Urothelium cell line (cell line): Measurements from ENCODE around the gene CRB1.

ENCODE experiments used
- DNase-seq: peaks from one replicate; pipeline ENCODE4 v3.0.0; 2011; ENCODE audit warnings: low spot score, mixed read lengths
- FAIRE-seq: peaks from 2 replicates; lab custom pipeline; 2011; peaks lifted over from hg19 to GRCh38; lab: Jason Lieb, UNC

The CRB1 gene

DNA sequence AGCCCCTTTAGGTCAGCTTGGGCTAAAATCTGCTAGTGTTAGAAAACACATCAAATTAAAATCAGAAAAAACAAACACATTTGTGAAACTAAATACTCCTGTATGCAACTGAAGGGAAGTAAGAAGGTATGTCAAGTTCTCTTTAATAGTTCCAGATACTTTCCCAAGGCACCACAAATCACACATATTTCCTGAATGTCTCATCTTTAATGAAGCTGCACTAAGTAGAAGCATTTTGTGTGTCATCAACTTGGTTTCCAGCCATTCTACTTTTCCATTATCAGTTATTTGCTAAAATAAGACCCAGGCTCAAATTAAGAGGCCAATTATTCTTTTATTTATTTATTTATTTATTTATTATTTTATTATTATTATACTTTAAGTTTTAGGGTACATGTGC lies 34.7 kb downstream of the CRB1 start:
- DNase-seq (no peak), FAIRE-seq (no peak)

DNA sequence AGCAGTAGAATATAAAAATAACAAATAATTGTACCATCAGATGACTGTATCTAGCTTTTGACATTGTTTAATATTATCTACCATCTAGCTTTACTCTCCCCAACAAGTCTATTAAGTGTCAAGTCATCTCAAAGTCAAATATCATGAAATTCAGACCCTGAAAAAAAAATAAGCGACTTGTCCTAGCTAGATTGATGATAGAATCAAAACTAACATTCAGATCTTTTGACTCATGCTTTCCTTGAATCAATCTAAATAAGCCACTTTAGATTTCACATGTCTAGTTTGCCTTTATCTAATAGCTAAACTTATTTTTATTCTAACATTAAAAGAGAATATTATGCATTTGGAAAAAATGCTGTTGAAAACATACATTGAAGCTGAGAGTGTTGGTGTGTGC lies 35.4 kb downstream of the CRB1 start:
- FAIRE-seq (no peak), DNase-seq (no peak)

DNA sequence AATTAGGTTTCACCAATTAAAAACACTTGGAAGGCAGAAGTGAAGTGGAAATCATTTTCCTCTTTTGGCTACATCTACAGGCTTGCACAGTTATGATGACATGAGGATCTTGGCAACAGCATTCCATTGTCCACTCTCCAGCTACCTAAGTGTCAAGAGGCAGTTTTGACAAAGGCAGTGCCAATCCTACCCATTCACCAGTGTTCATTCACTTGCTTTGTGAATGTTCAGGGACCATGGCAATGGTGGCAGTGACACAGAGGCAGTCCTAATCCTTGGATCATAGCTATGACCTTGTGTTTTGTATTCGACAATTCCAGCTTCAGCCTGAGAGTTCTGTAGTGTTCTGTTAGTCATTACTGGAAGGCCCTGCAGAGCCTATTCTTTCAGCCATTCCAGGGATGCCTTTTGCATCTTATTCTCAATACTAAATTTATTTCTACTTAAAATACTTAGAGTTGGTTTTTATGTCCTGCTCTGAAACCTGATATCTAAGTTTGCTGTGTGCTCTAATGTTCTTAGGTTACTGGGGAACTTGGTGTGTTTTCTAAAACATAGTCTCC lies 36.7 kb downstream of the CRB1 start:
- FAIRE-seq (no peak), DNase-seq (no peak)

DNA sequence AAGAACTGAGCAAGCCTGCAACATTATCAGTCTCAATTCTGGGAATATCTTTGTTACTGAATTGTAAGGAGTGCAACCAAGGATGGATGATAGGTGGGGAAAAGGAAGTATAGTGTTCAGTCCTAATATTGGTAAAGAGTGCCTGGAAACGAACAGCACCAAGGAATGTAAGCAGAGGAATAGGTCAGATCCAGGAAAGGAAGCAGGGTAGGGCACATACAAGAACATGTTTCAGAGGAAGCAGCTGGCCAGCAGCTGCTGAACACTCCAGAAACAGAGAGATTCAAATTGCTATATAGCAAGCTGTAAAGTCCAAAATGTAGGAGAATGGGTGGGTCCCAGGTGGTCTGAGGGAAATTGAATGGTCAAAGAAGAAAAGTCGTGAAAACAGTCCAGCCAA lies 37.9 kb downstream of the CRB1 start:
- FAIRE-seq (no peak), DNase-seq (no peak)

DNA sequence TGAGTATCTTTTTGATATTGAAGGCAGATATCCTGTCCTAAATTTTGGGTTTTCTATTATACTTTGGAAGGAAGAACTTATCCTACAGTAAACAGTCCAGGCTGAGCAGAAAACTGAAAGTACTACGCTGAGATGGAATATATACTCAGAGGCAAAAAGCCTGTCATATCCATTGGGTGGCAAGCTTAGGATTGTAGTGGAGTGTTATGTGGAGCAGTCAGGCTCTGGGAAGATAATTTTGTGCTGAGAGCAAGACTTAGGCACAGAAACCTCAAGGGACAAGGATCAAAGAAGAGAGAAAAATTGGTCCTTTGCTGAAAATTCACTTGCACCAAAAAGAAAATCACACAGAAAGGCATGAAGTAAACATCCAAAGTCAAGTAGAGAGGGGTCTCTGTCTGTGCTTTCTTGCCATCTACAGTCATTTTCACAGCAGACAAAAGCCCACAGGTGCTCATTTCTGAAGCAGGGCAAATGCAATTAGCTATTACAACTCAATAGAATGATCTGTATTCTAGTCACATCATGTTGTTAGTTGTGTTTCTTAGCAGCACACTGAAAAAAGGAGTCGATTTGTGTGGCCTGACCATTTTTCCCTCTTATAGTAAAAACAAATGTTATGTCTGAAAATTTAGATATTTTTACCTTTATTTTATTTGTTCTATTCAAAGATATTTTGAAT lies 38.5 kb downstream of the CRB1 start:
- DNase-seq, result no peak
- FAIRE-seq, result no peak

DNA sequence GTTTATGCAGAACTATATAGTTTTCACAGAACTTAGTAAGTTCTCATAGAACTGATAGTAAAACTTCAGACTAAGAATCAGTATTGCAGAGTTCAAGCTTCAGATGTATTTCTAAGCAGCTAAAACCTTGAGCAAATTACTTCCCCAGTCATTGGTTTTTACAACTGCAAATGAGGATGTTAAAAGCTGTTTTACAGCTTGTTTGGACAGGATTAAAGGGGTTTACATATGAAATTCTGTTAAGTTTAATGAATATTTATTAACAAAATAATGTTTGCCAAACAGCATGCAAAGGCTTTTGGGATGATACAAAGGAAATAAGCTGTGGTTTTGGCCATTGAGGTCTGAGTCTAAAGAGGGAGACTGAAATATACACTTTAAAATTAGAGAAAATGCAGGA lies 39.1 kb downstream of the CRB1 start:
- DNase-seq, result no peak
- FAIRE-seq, result no peak

DNA sequence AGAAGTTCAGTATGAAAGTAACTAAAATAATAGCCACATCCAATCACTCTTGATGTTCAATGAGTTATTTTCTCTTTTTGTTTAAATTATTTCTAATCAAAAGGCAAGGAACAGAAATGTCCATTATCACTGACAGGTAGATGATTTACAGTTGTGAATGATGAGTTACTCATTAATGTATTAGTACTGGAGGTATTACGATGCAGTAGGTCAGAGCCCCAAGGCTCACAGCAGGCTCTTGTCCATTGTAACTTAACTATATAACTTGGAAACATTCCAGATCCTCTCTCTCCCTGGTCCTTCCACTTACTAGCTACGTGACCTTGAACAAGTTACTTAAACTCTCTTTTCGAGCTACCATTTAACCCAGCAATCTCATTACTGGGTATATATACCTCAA lies 39.5 kb downstream of the CRB1 start:
- DNase-seq, result no peak
- no peak for FAIRE-seq

DNA sequence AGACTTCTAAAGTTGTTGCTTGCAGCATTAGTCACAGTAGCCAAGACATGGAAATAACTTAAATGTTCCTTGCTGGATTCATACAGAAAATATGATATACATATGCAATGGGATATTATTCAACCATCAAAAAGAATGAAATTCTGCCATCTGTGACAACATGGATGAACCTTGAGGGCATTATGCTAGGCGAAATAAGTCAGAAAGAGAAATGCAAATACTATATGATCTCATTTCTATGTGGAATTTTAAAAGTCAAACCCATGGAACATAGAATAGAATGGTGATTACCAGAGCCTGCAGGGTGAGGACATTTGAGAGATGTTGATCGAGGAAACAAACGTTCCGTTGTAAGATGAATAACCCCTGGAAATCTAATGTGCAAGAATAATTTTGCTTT lies 43.0 kb downstream of the CRB1 start:
- DNase-seq (no peak), FAIRE-seq (no peak)

DNA sequence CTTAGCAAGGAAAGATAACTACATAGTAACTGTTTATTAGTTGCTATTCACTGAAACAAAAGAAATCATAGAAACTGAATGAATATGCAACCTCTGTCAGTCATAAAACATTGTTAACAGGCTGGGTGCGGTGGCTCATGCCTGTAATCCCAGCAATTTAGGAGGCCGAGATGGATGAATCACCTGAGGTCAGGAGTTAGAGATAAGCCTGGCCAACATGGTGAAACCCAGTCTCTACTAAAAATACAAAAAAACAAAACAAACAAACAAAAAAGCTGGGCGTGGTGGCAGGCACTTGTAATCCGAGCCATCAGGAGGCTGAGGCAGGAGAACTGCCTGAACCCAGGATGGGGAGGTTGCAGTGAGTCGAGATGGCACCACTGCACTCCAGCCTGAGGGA lies 44.1 kb downstream of the CRB1 start:
- no peak for DNase-seq

DNA sequence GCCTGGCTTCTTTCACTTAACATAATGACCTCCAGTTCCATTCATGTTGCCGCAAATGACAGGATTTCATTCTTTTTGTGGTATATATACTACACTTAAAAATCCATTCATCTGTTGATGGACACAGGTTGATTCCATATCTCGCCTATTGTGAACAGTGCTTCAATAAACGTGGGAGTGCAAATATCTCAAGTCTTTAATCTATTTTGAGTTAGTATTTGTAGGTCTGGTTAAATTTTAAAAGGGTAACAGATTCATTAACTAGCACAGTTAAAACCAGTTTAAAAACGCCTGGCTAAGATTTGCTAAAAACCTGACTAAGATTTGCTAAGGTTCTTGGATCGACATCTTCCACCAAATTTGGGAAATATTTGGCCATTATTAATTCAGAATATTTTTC lies 45.7 kb downstream of the CRB1 start:
- FAIRE-seq, result no peak
- DNase-seq, result no peak

More for the DNA sequence above, 44.1 kb downstream of the CRB1 start:
- FAIRE-seq, result peak; percentile 56

DNA sequence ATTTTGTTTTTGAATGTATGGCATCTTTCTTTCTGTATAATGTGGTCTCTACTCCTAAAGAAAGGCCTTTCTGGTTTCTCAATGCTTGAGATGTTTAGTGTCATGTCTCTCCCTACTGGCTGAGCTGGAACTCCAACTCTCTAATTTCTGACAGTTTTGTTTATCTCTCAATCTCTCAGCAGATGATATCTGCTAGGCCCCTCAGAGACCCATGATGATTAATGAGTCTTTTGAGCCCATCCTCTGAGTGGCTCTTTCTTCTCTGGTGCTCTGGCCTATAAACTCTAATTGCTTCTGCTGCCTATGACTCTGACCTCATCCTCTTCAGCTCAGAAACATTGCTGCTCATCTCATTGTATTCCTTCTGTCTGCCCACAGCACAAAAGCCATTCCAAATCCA lies 46.6 kb downstream of the CRB1 start:
- no peak for FAIRE-seq

DNA sequence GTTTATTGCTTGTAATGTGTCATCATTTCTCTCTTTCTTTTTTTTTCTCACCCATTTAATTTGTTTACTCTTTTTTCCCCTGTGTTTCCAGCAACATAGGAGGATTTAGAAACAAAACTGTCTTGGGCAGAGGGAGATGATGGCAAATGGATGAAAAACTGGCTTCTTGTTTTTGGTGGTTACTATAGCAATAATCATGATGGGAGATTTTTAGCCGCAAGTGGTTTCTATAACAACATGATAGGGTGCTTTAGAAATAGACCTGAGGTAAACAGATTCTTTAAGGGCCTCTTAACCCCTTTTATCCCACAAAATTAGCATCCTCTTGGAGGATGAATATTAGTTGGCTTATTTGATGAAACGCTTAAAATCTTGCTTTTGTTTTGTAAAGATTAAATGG lies 51.6 kb downstream of the CRB1 start:
- DNase-seq (no peak), FAIRE-seq (no peak)

More for the DNA sequence above, 46.6 kb downstream of the CRB1 start:
- DNase-seq, result no peak

DNA sequence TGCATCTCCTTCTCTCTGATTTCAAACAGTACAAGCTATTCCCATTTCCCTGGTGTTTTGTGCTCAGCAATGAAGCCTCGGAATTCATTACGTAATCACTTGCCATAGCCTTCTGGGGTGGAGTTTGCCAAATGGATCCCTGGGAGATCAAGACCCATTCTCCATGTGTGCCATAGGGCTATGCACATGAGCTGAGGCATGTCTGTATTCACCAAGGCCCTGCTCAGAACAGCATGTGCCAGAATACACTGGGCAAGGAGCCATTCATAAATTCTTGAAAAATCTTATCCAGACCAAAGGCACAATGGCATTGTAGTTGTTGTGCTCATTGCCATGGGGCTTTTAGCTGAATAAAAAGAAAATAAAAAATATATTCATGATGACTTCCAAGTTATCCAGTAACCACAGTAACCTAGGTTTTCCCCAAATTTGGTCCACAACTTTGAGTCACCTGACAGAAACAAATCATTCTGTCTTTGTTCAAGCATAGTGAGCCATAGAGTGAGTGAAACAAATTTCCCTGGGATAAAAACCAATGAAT lies 53.0 kb downstream of the CRB1 start:
- DNase-seq, result no peak
- no peak for FAIRE-seq

DNA sequence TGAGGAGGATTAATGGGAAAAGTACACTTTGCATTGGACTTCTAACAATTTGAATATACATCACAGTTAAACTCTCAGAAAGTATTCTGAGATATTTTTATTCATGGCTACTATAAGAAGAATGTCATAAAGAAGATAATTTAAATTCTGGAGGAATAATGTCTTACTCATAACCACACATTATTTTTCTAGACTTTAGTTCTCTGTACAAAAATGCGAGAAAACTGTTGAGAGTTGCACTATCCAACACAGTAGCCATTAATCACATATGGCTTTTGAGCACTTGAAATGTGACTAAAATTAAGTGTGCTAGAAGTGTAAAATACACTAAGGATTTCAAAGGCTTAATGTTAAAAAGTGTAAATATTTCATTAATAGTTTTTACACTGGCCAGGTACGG lies 53.8 kb downstream of the CRB1 start:
- FAIRE-seq (no peak), DNase-seq (no peak)

DNA sequence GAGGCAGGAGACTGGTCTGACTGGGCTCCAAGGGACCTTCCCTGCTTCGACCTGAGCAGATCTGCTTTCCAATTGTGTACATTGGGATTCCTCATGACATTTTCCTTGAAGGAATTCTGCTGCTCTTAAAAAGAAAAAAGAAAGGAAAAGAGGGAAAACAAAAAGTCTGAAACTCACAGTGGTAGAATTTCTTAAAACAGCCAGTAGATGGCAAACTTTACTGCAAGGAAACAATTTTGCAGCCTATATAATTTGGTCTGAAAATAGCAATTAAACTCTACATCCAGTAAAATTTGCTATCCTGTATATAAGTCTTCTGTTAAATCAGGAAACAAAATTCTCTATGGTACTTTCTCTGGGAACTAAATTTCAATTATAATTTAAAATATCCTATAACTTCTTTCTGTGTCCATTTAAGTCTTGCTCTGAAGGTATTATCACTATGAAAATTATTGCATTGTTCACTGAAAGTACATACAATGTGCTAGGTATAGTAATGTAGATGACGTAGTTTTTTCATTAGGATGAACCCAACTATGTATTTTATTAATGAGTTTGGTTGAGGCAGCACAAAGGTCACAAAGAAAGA lies 59.8 kb downstream of the CRB1 start:
- no peak for FAIRE-seq

DNA sequence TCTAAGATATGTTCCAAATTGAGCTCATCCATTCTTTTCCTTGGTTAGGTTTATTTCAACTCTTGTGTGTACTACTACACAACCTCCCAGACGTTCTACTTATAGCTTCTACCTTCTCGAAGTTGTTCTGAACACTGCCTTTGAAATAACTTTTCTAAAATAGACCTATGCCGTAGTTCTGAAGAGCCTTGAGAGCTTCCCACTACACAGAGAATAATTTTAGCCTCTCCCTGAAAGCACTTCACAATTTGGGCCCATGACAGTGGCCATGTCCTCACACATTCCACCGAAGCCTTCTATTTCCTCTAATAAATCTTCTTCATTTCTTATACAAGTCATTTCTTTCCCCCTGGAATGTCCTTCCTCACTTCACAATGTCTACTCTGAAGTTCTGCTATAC lies 62.2 kb downstream of the CRB1 start:
- no peak for FAIRE-seq

More for the DNA sequence above, 59.8 kb downstream of the CRB1 start:
- peak; percentile 8 for DNase-seq

DNA sequence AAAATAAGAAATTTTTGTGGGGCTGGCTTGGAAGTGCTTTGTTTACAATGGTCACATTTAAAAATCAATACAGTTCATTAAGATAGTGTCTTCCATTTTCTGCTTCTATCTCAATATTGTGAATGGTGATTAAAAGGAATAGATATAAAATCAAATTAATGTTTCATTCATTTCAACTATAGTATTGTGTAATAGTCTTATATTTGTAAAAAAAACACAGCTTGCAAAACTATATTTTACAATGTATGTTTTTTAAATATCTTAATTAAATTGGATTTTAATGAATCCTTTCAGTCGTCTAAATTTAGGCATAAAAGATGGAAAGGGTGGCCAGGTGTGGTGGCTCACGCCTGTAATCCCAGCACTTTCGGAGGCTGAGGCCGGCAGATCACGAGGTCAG lies 63.5 kb downstream of the CRB1 start:
- no peak for DNase-seq
- no peak for FAIRE-seq

More for the DNA sequence above, 62.2 kb downstream of the CRB1 start:
- no peak for DNase-seq

DNA sequence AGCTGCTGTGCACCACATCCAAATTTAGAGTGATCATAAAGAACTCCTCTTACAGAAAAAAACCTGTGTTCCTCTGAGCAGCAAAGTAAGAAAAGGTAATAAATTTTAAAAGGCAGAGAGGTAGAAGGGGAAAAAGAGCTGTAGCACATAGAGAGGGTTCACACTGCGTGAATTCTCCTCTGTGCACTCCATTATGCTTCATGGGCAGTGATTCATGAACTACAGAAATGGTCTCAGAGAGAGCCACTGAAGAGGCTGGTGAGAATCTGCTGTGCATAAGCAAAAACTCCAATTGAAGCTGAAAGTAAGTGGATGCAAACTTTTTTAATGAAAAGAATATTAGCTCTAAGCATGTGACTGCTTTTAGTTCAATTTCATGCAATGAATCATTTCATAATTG lies 65.0 kb downstream of the CRB1 start:
- no peak for FAIRE-seq

DNA sequence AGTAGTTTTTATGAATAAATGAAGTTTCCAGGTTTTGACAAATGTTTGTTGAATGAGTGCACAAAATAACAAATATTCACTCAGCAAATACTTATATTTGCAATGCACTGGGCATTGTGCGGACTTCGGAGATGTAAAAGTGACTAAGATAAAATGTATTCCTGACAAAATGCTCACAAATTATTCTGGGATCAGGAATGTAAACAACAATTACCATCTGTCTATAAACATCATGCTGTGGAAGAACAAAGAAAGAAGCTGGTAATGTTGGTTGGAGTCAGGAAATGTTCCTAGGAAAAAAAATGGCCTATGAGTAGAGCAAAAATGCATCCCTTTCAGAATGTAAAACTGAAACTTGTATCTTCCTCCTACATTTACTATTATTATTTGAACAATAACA lies 68.5 kb downstream of the CRB1 start:
- DNase-seq (no peak), FAIRE-seq (no peak)

More for the DNA sequence above, 65.0 kb downstream of the CRB1 start:
- no peak for DNase-seq

DNA sequence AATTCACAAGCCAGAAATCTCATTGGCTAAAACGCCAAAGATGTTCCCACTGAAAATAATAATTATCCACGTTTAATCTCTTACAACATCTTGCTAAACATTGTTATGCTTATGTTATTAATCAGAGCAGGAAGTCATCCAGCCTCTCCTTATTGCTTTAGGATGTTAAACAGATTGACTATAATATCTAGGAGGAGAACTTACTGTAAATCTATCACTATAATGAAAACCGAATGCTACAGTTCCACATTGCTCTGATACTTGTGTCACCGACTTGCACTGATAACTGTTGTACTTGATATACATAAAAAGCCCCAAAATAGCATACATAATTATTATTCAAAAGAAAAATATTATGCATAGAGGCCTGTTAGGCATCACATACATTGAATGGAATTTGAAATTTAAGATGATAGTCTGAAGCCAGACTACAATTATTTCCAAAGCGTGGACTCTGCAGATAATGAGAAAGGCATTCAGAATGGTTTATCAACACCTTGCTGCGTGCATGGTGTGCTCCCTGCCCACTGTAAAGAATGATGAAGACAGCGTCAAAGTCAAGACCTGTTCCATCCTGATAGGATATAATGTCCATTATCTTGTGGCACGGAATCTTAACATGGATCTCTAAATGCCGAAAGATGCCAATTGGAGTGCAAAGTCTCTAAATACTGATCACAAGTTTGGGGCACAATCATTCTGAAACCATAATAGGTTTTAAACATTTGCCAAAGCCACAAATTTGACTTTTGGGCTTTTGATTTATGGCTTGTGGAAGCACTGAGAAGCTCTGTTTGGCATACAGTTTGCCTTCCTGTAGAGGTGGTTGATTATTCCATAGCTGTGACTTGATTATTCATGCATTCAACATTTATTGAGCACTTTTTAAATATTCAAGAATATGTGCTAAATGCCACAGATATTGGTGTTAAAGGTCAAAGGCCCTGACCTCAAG lies 71.3 kb downstream of the CRB1 start:
- FAIRE-seq, result no peak

DNA sequence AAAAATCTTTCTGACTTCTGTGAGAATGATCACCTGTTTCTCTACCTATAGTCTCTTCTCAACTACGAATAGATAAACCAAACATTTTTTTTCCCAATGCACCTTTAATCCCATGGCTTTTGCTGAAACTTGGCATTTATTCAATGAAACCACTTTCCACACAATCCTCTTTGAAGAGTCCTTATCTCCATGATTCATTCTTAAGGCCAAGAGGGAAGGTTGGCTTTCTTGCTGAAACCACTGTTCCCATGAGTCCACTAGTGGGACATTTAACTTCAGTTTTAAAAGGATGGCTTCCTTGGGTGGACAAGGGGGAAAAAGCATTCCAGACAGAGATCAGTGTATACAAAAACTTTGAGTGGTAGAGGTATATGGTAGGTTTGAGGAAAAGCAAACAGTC lies 73.6 kb downstream of the CRB1 start:
- DNase-seq, result no peak
- FAIRE-seq, result no peak

More for the DNA sequence above, 71.3 kb downstream of the CRB1 start:
- DNase-seq, result no peak
